BE2C (cell line): Measurements from ENCODE around the gene CAMTA1.

Source experiments
- DNase-seq: peaks from one replicate; pipeline ENCODE4 v3.0.0-alpha.2; 2020
- H3K27me3 ChIP-seq: fragments of 250-450 bp; sonication (Bioruptor Pico); 2 replicates; pipeline ENCODE4 v1.5.1; 2020; ENCODE audit warnings: mild to moderate bottlenecking
- H3K36me3 ChIP-seq: fragments of 250-450 bp; sonication (Bioruptor Pico); 2 replicates; pipeline ENCODE4 v1.5.1; 2020; ENCODE audit warnings: mild to moderate bottlenecking
- H3K4me1 ChIP-seq: fragments of 250-450 bp; sonication (Bioruptor Pico); 2 replicates; pipeline ENCODE4 v1.5.1; 2020
- H3K4me3 ChIP-seq: 2 replicates; pipeline ENCODE4 v1.5.1; 2011; ENCODE audit warnings: low read depth, low read length
- H3K9me3 ChIP-seq: fragments of 250-450 bp; sonication (Bioruptor Pico); 2 replicates; pipeline ENCODE4 v1.5.1; 2020
- CTCF ChIP-seq: IDR thresholded peaks from 2 replicates; pipeline ENCODE4 v1.5.1; 2012; ENCODE audit warnings: mild to moderate bottlenecking, low read depth, low read length

CAMTA1 gene

GRCh38 chr1:7642781-7643529 is 857.7 kb downstream of the CAMTA1 start:
- Histone ChIP-seq H3K9me3 (no peaks in the 10 kb centered on the region), H3K36me3 (no peaks in the 10 kb centered on the region), H3K4me1 (peaks cover 38% of the 10 kb centered on the region), H3K27me3 (no peaks in the 10 kb centered on the region), H3K4me3 (no peak overlapping the region)
- no peak for TF ChIP-seq CTCF
- DNase-seq, result peak; percentile 26

DNA sequence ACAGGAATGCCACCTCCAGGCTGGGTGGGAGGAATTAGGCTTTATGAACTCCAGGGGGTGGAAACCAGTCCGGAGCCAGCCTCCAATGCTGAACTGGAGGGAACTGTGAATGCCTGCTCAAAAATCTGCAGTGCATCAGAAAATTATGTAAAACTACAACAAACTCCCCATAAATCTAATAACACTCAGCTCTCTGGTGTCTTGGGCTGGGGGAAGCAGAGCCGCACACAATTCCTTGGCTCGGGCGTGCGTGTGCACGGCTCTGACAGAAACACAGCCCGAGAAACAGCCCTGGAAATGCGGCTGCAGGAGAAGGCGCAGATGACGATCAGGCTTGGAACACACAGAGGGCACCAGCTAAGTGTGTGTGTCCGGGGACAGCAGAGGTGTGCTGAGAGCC is 858.3 kb downstream of the CAMTA1 start:
- DNase-seq, result no peak
- TF ChIP-seq CTCF, result no peak
- Histone ChIP-seq H3K36me3 (no peaks in the 10 kb centered on the region), H3K4me3 (no peak overlapping the region), H3K27me3 (no peaks in the 10 kb centered on the region), H3K4me1 (peaks cover 38% of the 10 kb centered on the region), H3K9me3 (no peaks in the 10 kb centered on the region)

GRCh38 chr1:7644086-7644485 is 858.8 kb downstream of the CAMTA1 start:
- Histone ChIP-seq H3K4me3 (no peak overlapping the region), H3K36me3 (no peaks in the 10 kb centered on the region), H3K27me3 (no peaks in the 10 kb centered on the region), H3K9me3 (no peaks in the 10 kb centered on the region), H3K4me1 (peaks cover 38% of the 10 kb centered on the region)
- TF ChIP-seq CTCF, result no peak
- DNase-seq, result no peak

DNA sequence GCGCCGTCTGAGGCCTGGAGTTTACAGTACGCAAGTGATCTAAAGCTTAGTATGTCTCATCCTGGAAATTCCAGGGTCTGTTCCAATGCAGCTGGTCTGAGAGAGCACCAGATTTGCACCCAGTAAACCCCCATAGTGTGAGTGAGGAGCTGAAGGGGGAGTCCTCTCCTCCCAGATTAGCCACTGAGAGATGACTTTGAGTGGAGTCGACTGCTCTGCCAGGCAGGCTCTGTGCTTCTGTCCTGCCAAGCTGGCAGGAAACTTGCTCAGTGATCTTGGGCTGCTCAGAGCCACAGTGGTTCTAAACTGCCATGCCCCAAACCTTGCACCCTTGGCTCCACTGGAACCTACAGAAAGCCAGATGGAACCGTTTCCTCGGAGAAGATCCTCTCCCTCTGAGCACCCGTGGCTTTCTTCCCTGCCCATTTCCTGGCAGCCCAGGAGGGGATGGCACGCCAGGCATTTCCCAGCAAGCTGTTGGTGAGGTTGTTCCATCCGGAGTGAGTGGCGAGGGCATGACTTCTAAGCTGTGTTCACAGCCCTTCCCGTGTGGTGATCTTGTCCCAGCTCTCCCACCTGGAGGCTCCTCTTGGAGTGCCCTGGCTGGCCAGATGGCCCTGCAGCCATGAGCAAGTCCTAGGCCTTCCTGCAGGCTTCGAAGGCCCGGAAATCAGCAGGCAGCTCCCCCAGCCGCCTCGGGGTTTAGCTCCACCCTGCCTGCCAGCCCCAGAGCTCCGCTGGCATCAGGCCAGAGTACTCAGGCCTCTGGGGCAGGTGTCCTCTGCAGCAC is 859.9 kb downstream of the CAMTA1 start:
- Histone ChIP-seq H3K9me3 (no peaks in the 10 kb centered on the region), H3K4me3 (no peak overlapping the region), H3K27me3 (no peaks in the 10 kb centered on the region), H3K4me1 (peaks cover 38% of the 10 kb centered on the region), H3K36me3 (no peaks in the 10 kb centered on the region)
- TF ChIP-seq CTCF, result no peak
- peak; percentile 93 for DNase-seq

- TF ChIP-seq CTCF, result no peak
- Histone ChIP-seq H3K4me3 (no peak overlapping the region), H3K9me3 (no peaks in the 10 kb centered on the region), H3K27me3 (no peaks in the 10 kb centered on the region), H3K36me3 (no peaks in the 10 kb centered on the region), H3K4me1 (peaks cover 38% of the 10 kb centered on the region)
- no peak for DNase-seq
Measured at GRCh38 chr1:7645751-7646048, 860.4 kb downstream of the CAMTA1 start.

- Histone ChIP-seq H3K4me1 (peaks cover 38% of the 10 kb centered on the region), H3K36me3 (no peaks in the 10 kb centered on the region), H3K9me3 (no peaks in the 10 kb centered on the region), H3K27me3 (no peaks in the 10 kb centered on the region), H3K4me3 (no peak overlapping the region)
- no peak for TF ChIP-seq CTCF
- DNase-seq, result no peak
Measured at GRCh38 chr1:7646164-7646563, 860.9 kb downstream of the CAMTA1 start.
